ENCODE measurements around the gene DDX4. TPM values are rescaled to one million over a fixed set of nuclear protein-coding genes. Genes with fewer than 3 reads are reported as not detected.

Gene DDX4
- total RNA-seq, 4 donors from 2014 or later: not detected

DNA sequence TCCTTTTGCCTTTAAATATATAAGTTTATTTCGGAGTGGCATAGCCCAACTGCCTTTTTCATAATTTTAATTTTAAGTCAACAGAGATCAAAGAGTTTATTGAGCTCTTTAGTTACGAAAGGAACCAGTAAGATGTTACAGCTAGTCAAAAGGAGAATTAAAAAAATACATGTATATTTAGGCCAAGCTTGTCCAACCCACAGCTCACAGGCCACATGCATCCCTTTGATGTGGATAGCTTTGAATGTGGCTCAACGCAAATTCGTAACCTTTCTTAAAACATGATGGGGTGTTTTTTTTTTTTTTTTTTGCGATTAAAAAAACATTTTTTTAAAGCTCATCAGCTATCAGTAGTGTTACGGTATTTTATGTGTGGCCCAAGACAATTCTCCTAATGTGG, 63.1 kb downstream of the DDX4 start:
- TF ChIP-seq, protein P1, sequence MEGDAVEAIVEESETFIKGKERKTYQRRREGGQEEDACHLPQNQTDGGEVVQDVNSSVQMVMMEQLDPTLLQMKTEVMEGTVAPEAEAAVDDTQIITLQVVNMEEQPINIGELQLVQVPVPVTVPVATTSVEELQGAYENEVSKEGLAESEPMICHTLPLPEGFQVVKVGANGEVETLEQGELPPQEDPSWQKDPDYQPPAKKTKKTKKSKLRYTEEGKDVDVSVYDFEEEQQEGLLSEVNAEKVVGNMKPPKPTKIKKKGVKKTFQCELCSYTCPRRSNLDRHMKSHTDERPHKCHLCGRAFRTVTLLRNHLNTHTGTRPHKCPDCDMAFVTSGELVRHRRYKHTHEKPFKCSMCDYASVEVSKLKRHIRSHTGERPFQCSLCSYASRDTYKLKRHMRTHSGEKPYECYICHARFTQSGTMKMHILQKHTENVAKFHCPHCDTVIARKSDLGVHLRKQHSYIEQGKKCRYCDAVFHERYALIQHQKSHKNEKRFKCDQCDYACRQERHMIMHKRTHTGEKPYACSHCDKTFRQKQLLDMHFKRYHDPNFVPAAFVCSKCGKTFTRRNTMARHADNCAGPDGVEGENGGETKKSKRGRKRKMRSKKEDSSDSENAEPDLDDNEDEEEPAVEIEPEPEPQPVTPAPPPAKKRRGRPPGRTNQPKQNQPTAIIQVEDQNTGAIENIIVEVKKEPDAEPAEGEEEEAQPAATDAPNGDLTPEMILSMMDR (IDR thresholded peaks at IDR 0.05; ENCODE audit: low read depth): no peak

DNA sequence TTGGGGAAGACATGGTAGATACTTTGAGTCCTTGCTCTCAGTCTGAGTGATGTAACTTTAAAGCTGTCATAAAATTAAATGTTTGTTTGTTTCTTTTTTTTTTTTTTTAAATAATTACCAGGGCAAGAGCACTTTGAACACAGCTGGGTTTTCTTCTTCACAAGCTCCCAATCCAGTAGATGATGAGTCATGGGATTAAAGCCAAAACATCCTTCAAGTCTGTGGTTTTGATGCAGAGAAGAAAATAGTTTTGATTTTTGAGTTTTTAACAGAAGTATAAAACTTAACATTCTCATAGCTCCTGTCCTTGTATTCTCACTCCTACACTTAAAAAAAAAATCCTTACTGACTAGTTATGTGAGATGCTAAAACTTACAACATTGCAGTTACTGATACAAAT, 78.5 kb downstream of the DDX4 start:
- TF ChIP-seq, protein P1 (IDR thresholded peaks at IDR 0.05; ENCODE audit: low read depth): no peak

DNA sequence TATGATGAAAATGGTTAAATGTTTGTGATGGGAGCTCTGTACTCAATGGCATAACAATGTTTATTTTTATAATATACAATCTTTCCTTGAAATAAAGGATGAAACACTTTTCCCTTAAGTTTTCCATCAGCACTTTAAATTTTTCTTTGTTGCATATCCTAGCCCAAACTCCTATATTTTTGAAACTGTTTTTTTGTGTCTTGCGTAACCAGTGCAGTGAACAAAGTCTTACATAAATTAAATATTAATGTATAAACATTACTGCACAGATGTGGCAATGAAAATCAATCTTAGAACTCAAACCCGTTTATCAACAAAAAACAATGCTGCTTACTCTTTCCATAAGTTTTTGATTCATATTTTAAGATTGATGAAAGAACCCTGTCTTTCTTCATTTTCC, 79.2 kb downstream of the DDX4 start:
- TF ChIP-seq, protein P1 (IDR thresholded peaks at IDR 0.05; ENCODE audit: low read depth): no peak

DNA sequence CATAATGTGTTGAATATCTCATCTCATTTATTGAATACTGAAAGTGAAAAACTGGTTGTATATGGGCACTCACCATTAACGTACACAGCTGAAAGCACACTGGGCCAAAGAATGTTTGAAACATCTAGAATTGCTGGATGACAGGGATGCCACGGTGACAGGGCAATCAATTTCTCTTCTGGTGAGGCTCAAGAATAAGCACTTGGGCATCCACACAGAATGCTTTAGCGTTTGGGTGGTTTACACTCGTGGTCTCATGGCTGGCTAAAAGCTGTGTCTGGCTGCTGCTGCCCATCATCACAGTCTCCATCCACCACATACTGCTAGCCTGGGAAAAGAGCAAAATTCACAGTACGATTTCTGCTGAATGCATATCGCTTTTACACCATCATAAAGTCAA, 82.6 kb downstream of the DDX4 start:
- TF ChIP-seq, protein P1 (IDR thresholded peaks at IDR 0.05; ENCODE audit: low read depth): no peak

DNA sequence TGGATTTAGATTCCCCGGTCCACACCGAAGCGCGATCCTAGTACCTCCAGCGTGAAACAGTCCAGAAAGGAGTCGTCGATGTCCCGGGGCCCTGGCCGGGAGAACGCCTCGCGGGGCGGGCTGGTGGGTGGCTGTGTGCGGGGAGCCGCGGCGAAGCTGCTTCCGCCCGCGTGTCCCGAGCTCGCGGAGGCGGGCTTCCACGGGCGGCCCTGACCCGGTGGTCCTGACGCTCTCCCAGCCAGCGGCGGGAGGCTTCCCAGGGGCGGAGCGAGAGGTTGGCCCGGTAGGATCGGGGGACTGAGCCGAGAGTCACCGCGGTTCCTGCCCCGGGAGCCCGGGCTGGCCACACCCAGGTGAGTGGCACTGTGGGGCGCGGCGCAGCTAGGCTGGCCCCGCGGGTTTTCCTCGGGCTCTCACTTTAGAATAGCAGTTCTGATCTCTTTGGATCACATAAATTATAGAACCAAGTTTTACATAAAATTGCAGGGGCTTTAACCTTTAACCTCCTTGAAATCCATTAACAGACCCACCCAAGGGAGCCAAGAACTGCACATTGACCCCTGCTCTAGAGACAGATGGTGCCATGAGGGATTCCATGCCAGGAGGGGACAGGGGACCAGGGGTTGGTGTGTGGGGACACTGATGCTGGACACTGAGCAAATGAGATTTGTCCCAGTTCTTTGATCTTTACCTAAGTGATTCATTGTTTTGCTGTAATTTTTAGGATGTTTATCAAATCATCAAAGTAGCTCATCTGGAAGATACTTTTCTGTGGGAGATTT, 84.1 kb downstream of the DDX4 start:
- TF ChIP-seq, protein P1 (IDR thresholded peaks at IDR 0.05; ENCODE audit: low read depth): no peak

DNA sequence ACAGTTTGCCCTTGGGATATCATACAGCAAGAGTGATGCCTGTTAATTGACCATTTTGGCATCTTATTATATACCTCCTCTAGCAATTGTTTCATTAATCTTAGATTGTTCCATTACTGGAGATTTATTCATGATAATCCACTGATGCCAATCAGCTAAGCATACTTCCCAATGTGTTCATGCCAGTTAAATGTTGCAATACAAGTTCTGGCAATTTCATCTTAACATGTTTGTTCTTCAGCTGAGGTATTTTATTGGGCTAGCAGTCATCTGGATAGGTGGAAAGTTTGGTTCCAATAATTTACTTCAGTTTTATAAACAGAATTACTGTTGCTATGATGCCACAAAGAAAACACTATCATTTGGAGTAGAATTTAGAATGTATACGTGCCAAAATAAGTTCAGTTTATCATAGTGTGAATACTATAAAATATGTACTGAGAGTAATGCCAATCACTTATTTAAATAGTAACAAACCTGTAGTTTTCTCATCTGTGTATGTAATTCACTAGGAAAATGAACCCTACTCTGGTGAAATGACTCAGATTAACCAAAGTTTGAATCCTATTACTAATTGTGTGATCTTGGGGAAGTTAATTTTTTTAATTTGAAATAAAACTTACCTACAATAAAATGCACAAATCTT, 85.4 kb downstream of the DDX4 start:
- TF ChIP-seq, protein P1 (IDR thresholded peaks at IDR 0.05; ENCODE audit: low read depth): no peak

DNA sequence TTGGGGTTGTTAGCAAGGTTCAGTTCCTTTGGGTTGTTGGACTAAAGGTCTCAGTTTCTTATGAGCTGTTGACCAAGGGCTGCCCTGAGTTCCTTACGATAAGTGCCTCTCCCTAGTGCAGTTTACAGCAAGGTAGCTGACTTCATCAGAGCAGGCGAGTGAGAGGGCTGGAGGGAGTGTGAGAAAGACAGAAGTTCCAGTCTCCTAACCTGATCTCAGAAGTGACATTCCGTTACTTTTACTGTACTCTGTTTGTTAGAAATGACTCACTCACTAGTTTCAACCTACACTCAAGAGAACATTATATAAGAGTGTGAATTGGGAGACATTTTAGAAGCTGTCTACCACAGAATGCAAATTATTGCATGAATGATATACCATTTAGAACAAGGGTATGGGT, 92.1 kb downstream of the DDX4 start:
- TF ChIP-seq, protein P1 (IDR thresholded peaks at IDR 0.05; ENCODE audit: low read depth): no peak
